Measurements from ENCODE around the gene ZNF579. TPM values are rescaled to one million over a fixed set of nuclear protein-coding genes. Genes with fewer than 3 reads are reported as not detected.
"Not testable (repeated sequence)": the region's sequence is repeated elsewhere in the genome, so short reads cannot be mapped to it uniquely, and the experiment has no call there.

Gene ZNF579
- total RNA-seq, 1 experiment from 2014 or later: 49.0 TPM

GRCh38 chr19:55536366-55536765, 44.3 kb downstream of the ZNF579 start:
- ChIA-PET CTCF (no interaction called here), POLR2A (ENCODE audit: unreplicated experiment) (no interaction called here)
- no peaks in the 10 kb centered on the region for H3K9me3 ChIP-seq (ENCODE audit: insufficient read depth, low read depth)
- H3K4me1 ChIP-seq (replicated peaks; ENCODE audit: insufficient read depth): peaks cover 19% of the 10 kb centered on the region
- no peak for TF ChIP-seq EZH2 (IDR thresholded peaks at IDR 0.05; ENCODE audit: low read depth)
- TF ChIP-seq CTCF (conservative IDR thresholded peaks at IDR 0.05): no peak
- no peaks in the 10 kb centered on the region for H3K9me2 ChIP-seq (ENCODE audit: insufficient read depth)
- no peaks in the 10 kb centered on the region for H3K27me3 ChIP-seq (ENCODE audit: insufficient read depth, low read depth)
- no TSS peak for BruUV-seq (replicated peaks)
- intact Hi-C loops (cut with micrococcal nuclease; ENCODE audit: unreplicated experiment): no loop called here
- no peak for DNase-seq
- no peaks in the 10 kb centered on the region for H4K20me1 ChIP-seq (ENCODE audit: insufficient read depth)
- no peak overlapping the region for H2AFZ ChIP-seq
- no peaks in the 10 kb centered on the region for H3K36me3 ChIP-seq (ENCODE audit: low read depth)
- no peak overlapping the region for H3K4me2 ChIP-seq
- no peak overlapping the region for H3K27ac ChIP-seq
- H3F3A ChIP-seq (ENCODE audit: insufficient read depth, low read depth): peaks cover 34% of the 10 kb centered on the region
- no peaks in the 10 kb centered on the region for H3K79me2 ChIP-seq (ENCODE audit: low read depth)
- H3K4me3 ChIP-seq: no peak overlapping the region

GRCh38 chr19:55535965-55536350, 44.7 kb downstream of the ZNF579 start:
- H3K36me3 ChIP-seq (ENCODE audit: low read depth): no peaks in the 10 kb centered on the region
- H3K27me3 ChIP-seq (ENCODE audit: insufficient read depth, low read depth): no peaks in the 10 kb centered on the region
- no peak overlapping the region for H2AFZ ChIP-seq
- ChIA-PET POLR2A (ENCODE audit: unreplicated experiment) (interaction anchor here (0.7 kb wide), 1 partner anchor 11 kb away, joined by 5 read pairs; no protein-coding TSS in a partner anchor), CTCF (interaction anchor here (0.6 kb wide), 1 partner anchor 24 kb away, joined by 3 read pairs; no protein-coding TSS in a partner anchor)
- no peak for DNase-seq
- H3K4me1 ChIP-seq (replicated peaks; ENCODE audit: insufficient read depth): peaks cover 19% of the 10 kb centered on the region
- no TSS peak for BruUV-seq (replicated peaks)
- no peak for TF ChIP-seq CTCF (conservative IDR thresholded peaks at IDR 0.05)
- TF ChIP-seq EZH2 (IDR thresholded peaks at IDR 0.05; ENCODE audit: low read depth): no peak
- H3K4me2 ChIP-seq: no peak overlapping the region
- H3K79me2 ChIP-seq (ENCODE audit: low read depth): no peaks in the 10 kb centered on the region
- H3K9me3 ChIP-seq (ENCODE audit: insufficient read depth, low read depth): no peaks in the 10 kb centered on the region
- no peak overlapping the region for H3K27ac ChIP-seq
- H3K4me3 ChIP-seq: no peak overlapping the region
- H4K20me1 ChIP-seq (ENCODE audit: insufficient read depth): no peaks in the 10 kb centered on the region
- peaks cover 33% of the 10 kb centered on the region for H3F3A ChIP-seq (ENCODE audit: insufficient read depth, low read depth)
- H3K9me2 ChIP-seq (ENCODE audit: insufficient read depth): no peaks in the 10 kb centered on the region
- intact Hi-C loops (cut with micrococcal nuclease; ENCODE audit: unreplicated experiment): no loop called here

GRCh38 chr19:55535173-55535964, 45.3 kb downstream of the ZNF579 start:
- no peak overlapping the region for H3K4me3 ChIP-seq
- ChIA-PET POLR2A (ENCODE audit: unreplicated experiment) (interaction anchor here (0.6 to 0.7 kb wide), 3 partner anchors 12 to 322 kb away, joined by 5 to 19 read pairs (median 5); no protein-coding TSS in a partner anchor), CTCF (interaction anchor here (0.6 kb wide), 2 partner anchors 23 to 67 kb away, joined by 3 read pairs; no protein-coding TSS in a partner anchor)
- intact Hi-C loops (cut with micrococcal nuclease; ENCODE audit: unreplicated experiment): no loop called here
- H2AFZ ChIP-seq: no peak overlapping the region
- no peak for DNase-seq
- no peaks in the 10 kb centered on the region for H3K27me3 ChIP-seq (ENCODE audit: insufficient read depth, low read depth)
- TF ChIP-seq CTCF (conservative IDR thresholded peaks at IDR 0.05): no peak
- TF ChIP-seq EZH2 (IDR thresholded peaks at IDR 0.05; ENCODE audit: low read depth): no peak
- H3F3A ChIP-seq (ENCODE audit: insufficient read depth, low read depth): peaks cover 32% of the 10 kb centered on the region
- H3K9me2 ChIP-seq (ENCODE audit: insufficient read depth): no peaks in the 10 kb centered on the region
- no peak overlapping the region for H3K27ac ChIP-seq
- H3K4me1 ChIP-seq (replicated peaks; ENCODE audit: insufficient read depth): peaks cover 19% of the 10 kb centered on the region
- no peaks in the 10 kb centered on the region for H3K79me2 ChIP-seq (ENCODE audit: low read depth)
- no peaks in the 10 kb centered on the region for H3K36me3 ChIP-seq (ENCODE audit: low read depth)
- no TSS peak for BruUV-seq (replicated peaks)
- no peaks in the 10 kb centered on the region for H3K9me3 ChIP-seq (ENCODE audit: insufficient read depth, low read depth)
- H3K4me2 ChIP-seq: no peak overlapping the region
- H4K20me1 ChIP-seq (ENCODE audit: insufficient read depth): no peaks in the 10 kb centered on the region

GRCh38 chr19:55534280-55534679, 46.4 kb downstream of the ZNF579 start:
- H3K4me2 ChIP-seq; intact Hi-C loops (cut with micrococcal nuclease; ENCODE audit: unreplicated experiment); H3K27ac ChIP-seq; H3K4me3 ChIP-seq; H3K27me3 ChIP-seq (ENCODE audit: insufficient read depth, low read depth); H3K79me2 ChIP-seq (ENCODE audit: low read depth); BruUV-seq (replicated peaks); DNase-seq; H2AFZ ChIP-seq; H3K9me3 ChIP-seq (ENCODE audit: insufficient read depth, low read depth); H3K36me3 ChIP-seq (ENCODE audit: low read depth); H3K9me2 ChIP-seq (ENCODE audit: insufficient read depth); H4K20me1 ChIP-seq (ENCODE audit: insufficient read depth): not testable (repeated sequence)
- Histone ChIP-seq H3F3A (ENCODE audit: insufficient read depth, low read depth) (peaks cover 22% of the 10 kb centered on the region; the same call in 1 of the 2 replicates), H3K4me1 (replicated peaks; ENCODE audit: insufficient read depth) (peaks cover 19% of the 10 kb centered on the region)
- ChIA-PET POLR2A (ENCODE audit: unreplicated experiment) (interaction anchor here (0.7 kb wide), 1 partner anchor 182 kb away, joined by 19 read pairs; no protein-coding TSS in a partner anchor), CTCF (interaction anchor here (0.6 kb wide), 1 partner anchor 63 kb away, joined by 9 read pairs; no protein-coding TSS in a partner anchor)

All from PC-9 (cell line).